ENCODE data around the gene CHI3L1.

CHI3L1 gene

GRCh38 chr1:203204756-203205155 lies 18.3 kb upstream of the CHI3L1 start:
- DNase-seq, result no peak

- DNase-seq, result peak; percentile 87
Measured at GRCh38 chr1:203202431-203203245, 16.1 kb upstream of the CHI3L1 start.

DNA sequence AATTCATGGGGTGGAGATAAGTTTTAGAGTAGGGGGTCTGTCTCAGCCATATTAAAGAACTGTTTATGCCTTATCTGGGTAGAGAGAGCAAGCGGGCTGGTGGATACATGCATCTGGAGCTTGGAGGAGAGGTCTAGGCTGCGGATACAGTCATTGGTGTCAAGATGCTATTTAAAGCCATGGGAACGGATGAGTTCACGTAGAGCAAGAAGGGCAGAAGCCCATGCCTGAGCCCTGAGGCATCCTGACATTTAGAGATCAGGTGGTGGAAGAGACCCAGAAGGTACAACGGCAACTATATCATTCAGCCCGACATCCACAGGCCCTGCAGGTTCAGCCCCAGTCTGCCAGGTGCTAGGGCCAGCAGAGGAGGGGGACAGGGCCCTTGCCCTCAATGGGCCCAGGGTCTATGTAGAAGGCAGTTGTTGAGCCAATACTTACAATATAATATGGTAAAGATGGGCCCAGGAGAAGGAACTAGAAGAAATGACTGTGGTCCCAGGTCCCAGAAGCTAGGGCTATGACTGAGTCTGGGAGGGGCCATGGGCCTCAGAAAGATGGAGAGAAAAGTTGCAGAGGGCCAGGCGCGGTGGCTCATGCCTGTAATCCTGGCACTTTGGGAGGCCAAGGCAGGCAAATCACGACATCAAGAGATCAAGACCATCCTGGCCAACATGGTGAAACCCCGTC lies 15.2 kb upstream of the CHI3L1 start:
- DNase-seq, result no peak

- no peak for DNase-seq
Measured at GRCh38 chr1:203200916-203201315, 14.4 kb upstream of the CHI3L1 start.

DNA sequence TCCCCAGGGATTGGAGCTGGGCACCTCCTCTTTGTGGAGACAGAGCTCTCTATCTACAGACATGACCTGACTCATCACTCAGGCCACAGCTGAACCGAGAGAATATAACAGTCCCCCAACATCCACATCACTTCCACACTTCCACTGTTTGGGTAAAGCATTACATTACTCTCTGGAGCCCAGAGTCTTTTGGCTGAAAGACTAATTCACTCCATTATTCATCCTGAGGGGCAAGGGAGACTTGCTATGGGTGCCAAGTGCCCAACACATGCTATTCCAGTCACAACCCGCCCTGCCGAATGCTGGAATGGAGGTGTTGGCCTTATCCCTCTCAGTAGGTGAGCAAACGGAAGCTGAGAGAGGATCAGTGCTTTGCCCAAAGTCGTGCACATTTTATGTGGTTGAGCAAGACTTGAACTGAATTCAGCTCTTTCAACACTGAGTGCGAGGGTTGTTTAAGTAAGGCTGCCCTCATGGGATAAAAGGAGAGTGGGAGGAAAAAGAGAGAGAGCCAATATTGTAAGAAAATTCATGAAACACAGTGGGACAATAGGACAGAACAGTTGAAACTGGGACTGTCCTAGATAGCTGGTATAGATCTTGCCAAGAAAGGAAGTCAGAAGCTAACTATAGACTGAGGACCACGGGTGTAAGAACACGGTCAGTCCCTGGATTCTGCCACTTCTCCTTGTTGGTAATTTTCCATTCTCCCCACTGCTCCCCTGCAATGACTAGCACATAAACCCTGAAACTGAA lies 13.5 kb upstream of the CHI3L1 start:
- DNase-seq, result peak; percentile 86

GRCh38 chr1:203199481-203199815 lies 12.9 kb upstream of the CHI3L1 start:
- DNase-seq, result no peak

DNA sequence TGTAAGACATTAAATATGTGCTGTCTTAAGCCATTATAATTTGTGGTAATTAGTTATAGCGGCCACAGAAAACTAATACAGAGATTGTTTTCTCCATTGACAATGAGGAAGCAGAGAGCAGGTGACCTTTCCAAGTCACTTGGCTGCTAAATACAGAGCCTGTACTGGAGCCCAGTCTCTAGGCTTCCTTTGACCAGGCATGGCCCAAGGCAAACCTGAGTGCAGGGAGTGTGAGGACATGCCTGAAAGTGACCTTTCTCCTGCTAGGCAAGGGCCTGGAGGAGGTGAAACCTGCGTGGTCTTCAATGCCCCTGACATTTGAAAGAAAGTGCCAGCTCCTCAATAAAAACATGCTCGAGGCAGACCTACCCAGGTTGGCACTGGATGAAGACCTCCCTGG lies 12.5 kb upstream of the CHI3L1 start:
- no peak for DNase-seq

- DNase-seq, result no peak
Measured at GRCh38 chr1:203197625-203198024, 11.1 kb upstream of the CHI3L1 start.

GRCh38 chr1:203196371-203196770 lies 9.9 kb upstream of the CHI3L1 start:
- DNase-seq, result no peak

GRCh38 chr1:203190949-203191348 lies 4.4 kb upstream of the CHI3L1 start:
- no peak for DNase-seq

DNA sequence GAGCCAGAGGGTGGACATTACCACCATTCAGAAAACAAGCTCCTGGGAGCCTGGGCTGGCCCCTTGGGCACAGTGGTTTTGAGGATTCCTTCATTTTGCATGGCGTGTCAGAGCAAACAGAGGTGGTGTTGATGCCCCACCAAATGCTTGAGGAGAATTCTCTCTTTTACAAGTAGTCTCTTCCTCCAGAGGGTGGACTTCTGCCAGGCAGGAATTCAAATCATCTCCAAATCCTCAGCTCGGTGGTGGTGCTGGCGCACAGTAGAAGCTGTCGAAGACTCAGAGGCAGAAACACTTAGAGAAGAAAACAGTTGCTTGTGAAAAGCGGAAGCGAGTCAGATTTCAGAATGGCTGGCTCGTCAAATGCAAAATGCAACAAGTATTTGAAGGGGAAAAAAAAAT lies 3.4 kb upstream of the CHI3L1 start:
- no peak for DNase-seq

GRCh38 chr1:203188686-203189232 lies 2.3 kb upstream of the CHI3L1 start:
- DNase-seq, result no peak

DNA sequence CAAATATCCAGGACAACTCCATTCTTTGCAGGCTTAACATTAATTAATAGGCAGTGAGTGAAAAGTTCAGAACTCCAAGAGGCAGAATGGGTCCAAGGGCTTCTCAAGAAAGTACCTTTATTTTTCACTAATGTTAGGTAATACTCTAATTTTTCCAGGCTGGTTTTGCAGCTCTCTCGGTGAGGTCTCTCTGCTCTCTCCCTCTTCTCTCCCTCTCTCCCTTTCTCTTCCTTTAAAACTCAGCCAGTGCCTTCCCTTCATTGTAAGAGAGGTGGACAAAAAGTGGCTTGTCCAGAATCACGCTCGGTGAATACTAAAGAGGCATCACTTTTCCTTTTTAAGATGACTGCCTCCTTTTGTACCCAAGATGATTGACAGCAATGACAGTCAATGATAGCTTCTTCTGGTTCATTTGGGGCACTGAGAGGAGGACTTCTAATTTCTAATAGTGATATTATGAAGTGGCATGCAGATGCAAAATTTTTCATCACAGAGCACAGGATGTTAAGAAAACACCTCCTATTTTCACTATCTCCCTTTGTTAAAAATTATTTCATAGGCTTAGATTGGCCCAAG lies 1.3 kb upstream of the CHI3L1 start:
- no peak for DNase-seq

DNA sequence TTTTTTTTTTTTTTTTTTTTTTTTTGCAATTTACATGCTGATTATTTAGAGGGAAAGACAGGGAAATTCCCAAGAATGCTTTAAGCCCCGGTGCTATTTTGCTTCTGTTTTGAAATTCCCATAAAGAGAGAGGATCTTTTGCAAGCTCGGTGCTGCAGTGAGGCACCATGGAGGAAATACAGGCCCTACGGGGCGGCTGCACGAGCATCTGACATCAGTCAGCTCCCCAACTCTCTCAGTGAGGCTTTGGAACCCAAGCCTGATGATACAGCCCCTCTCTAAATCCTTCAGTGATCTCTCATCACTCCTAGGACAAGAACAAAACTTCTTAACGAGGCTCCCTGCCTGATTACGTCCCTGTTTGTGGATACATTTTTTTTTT lies 791 bp upstream of the CHI3L1 start:
- DNase-seq, result peak; percentile 95

DNA sequence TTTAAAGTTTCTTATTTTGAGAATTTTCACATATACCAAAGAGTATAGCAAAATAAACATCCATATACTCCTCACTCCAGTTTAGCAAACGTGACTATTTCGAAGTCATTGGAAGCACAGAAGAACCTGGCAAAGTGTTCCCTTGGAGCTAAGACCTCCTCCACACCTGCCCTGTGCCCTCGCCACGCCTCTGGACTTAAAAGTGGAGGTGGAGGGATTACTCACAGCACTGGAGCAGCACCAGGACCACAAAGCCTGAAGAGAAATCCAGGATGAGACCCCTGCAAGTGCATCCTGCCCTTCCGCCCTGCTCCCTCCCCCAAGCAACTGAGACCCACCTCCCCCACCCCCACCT lies 436 bp downstream of the CHI3L1 start:
- no peak for DNase-seq

GRCh38 chr1:203185585-203185984 lies 919 bp downstream of the CHI3L1 start:
- no peak for DNase-seq

DNA sequence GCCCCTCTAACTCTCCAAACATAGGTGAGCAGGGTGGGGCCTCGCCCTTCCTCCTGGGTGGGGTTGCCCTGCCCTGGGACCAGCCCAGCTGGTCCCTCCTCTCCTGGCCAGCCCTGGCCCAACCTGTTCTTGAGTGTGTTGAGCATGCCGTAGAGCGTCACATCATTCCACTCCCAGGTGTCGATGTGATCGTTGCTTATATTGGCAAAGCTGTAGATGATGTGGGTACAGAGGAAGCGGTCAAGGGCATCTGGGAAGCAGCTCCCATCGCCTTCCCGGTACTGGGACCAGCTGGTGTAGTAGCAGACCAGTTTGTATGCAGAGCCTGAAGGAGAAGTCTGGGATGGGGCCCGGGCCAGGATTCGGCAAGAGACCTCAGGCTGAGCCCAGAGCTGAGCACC lies 1.4 kb downstream of the CHI3L1 start:
- DNase-seq, result no peak

GRCh38 chr1:203184467-203184866 lies 2.0 kb downstream of the CHI3L1 start:
- DNase-seq, result no peak

- no peak for DNase-seq
Measured at GRCh38 chr1:203183828-203184227, 2.7 kb downstream of the CHI3L1 start.

DNA sequence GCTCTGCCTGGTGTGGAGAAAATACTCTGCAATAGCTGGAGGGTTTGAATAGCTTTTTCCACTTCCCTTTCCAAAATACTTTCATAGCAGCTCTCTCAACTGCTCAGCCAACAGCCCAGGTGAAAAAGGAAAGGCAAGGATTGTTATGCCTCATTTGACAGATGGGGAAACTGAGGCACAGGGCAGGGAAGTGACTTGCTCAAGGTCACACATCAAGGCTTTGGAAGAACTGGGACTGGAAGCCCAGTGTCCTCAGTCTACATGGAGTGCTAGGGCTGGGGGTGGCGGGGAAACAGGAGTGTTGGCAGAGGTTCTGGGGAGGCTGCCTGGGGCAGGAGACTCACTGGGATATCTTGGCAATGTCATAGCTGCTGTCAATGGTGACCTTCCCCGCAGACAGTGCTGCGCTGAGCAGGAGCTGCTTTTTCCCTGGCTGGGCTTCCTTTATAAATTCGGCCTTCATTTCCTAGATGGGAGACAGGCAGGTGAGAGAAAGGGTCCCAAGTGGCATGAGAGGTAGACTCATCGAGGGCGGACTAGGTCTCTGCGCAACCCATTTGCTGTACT lies 4.0 kb downstream of the CHI3L1 start:
- DNase-seq, result no peak

DNA sequence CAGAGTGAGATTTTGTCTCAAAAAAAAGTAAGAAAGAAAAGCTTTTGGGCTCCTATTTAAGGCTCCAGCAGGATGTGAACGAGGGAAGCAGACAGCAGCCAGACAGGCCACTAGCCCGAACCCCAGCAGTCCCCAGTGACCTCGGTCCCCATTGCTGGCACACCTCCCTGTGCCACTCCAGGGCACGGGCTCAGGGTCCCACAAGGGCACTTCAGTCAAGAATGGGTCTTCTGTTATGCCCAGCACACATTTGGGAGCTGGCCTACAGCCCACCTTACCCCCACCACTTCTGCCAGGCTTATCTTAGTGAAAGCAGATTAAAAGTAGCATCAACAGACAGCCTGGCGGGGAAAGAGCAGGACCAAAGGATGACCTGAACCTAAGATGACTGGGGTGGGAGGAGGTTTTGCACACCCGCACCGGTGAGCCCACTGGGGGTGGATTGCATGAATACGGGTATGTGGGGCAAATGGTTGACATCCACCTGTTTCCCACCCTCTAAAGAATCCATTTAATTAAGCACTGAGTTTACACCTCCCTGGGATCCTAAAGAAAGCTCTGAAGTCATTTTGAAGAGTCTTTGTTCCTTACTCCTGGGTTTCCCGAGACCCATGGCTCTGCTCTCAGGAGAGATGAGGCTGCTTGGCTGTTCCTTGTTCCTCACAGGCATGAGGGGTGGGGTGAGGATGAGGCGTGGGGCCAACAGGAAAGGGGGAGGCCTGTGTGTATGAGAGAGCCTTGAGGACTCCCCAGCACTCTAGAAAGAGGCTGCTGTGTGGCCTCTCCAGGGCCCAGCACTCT lies 4.7 kb downstream of the CHI3L1 start:
- DNase-seq, result no peak

All from inflammatory macrophage treated with lipopolysaccharide for 4 hours (primary cell).